GM12872 (cell line): Measurements from ENCODE around the gene FAM234B.

Experiments
- TF ChIP-seq, protein P1 (sequence below): IDR thresholded peaks from 3 replicates; pipeline ENCODE4 v1.5.1; 2011; ENCODE audit warnings: low read depth, mild to moderate bottlenecking, low read length, moderate library complexity; ENCODE audit not compliant: insufficient read depth

FAM234B gene

DNA sequence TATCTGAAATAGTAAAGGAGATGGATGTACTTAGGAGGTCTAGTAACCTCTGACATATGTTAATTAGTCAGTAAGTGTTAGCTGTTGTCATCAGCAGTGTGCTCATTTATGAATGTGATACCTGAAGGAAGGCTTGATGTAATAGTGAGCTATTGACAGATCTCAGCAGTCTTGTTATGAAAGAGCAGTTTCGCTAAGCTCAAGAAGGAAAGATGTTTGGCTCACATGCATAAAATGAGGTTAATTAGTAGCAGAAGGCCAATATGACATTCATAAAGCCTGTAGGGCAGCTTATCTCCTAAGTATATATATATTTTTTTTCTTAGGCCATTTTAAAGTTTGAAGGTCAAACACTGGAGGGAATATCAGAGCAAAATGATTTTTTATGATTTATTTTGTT is 2.8 kb downstream of the FAM234B start:
- TF ChIP-seq, protein P1, sequence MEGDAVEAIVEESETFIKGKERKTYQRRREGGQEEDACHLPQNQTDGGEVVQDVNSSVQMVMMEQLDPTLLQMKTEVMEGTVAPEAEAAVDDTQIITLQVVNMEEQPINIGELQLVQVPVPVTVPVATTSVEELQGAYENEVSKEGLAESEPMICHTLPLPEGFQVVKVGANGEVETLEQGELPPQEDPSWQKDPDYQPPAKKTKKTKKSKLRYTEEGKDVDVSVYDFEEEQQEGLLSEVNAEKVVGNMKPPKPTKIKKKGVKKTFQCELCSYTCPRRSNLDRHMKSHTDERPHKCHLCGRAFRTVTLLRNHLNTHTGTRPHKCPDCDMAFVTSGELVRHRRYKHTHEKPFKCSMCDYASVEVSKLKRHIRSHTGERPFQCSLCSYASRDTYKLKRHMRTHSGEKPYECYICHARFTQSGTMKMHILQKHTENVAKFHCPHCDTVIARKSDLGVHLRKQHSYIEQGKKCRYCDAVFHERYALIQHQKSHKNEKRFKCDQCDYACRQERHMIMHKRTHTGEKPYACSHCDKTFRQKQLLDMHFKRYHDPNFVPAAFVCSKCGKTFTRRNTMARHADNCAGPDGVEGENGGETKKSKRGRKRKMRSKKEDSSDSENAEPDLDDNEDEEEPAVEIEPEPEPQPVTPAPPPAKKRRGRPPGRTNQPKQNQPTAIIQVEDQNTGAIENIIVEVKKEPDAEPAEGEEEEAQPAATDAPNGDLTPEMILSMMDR, result no peak

DNA sequence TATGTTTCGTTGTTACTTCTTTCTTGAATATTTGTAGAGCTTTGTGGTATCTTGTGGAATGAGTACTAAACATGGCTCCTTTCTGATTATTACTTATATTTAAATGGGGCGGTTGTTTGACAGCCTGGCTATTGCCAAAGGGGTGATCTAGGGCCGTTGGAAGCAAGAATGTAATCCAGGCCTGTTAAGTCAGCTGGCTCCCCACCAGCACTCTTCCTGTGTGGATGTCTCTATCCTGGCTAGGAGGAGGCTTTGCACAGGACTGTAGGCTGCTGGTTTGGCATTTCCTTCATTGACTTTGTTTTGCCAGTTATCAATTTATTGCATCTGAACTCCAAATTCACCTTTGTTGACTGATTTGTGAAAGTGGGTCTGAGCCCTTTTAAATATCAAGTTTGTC is 5.6 kb downstream of the FAM234B start:
- TF ChIP-seq, protein P1, result no peak

- TF ChIP-seq, protein P1, result no peak
Measured at GRCh38 chr12:13052421-13052820, 8.2 kb downstream of the FAM234B start.

DNA sequence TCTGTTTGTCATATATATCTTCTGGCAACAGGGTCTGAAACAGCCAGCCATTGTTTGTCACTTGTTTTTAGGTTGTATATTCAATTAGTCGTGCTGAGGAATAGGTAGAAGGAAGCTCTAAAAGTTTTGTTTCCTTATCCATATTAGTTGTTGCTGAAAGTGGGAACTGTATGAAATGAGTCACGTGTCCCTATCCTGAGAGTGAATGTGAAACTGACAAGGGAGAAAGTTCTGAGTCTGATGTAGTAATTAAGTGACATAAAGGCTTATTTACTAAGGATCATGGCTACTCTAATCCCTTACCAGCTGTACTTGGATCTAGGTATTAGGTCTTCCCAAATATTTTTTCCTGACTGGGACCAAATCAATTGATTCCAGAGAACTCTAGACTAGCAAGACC is 16.4 kb downstream of the FAM234B start:
- TF ChIP-seq, protein P1, result no peak

GRCh38 chr12:13061377-13061776 is 17.2 kb downstream of the FAM234B start:
- TF ChIP-seq, protein P1, result no peak

GRCh38 chr12:13062669-13063068 is 18.5 kb downstream of the FAM234B start:
- TF ChIP-seq, protein P1, result no peak

GRCh38 chr12:13066014-13066413 is 21.8 kb downstream of the FAM234B start:
- TF ChIP-seq, protein P1, result no peak

DNA sequence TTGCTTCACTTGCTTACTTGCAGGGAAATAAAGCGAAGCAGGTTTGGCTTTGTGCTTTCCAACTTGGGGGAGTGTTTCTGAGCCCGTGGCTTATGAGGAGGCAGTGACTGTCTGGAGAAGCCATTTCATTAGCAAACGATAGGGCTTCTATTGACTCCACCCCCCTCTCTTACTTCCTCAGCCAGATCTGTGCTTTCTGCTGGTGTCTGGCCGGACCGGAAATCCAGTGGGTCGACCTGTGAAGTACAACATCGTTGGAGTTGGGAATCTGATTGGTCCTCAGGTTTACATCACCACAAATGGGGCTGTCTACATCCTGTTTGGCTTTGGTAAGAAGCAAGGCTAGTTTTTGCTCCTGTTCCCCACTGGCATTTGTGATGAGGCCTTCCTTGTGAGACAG is 22.3 kb downstream of the FAM234B start:
- TF ChIP-seq, protein P1, result no peak
